IMR-90 (cell line): Measurements from ENCODE around the gene MAP3K3.

Experiments
- POLR2A ChIP-seq: IDR thresholded peaks from 2 replicates; pipeline ENCODE4 v1.6.1; 2012; ENCODE audit warnings: mild to moderate bottlenecking, low read depth, low read length
- SMC3 ChIP-seq: fragments of 150-350 bp; IDR thresholded peaks from 2 replicates; pipeline ENCODE4 v1.6.1; 2016; ENCODE audit warnings: low read depth, mild to moderate bottlenecking, antibody characterized with exemption, low read length, moderate library complexity
- TF ChIP-seq, protein P1 (sequence below): conservative IDR thresholded peaks from 2 replicates; pipeline ENCODE4 v1.5.1; 2012; ENCODE audit warnings: mild to moderate bottlenecking, low read depth, low read length, improper control_type of control experiment

DNA sequence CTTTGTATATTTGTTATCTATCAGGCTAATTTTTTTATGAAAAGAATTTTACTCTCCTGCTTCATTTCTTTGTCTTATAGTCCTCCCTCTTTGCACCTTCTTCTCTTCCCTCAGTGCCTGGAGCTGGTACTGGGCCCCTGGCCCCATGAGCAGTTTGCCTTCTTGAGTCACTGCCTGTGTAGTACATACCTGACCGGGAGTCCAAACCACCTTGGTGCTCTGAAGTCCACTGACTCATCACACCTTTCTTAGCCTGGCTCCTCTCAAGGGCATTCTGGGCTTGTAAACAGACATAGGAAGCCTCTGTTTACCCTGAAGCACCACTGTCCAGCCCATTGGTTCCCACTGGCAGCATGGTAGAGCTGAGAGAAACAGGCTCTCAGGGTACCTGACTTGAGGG lies 32.6 kb upstream of the MAP3K3 start:
- TF ChIP-seq, protein P1, sequence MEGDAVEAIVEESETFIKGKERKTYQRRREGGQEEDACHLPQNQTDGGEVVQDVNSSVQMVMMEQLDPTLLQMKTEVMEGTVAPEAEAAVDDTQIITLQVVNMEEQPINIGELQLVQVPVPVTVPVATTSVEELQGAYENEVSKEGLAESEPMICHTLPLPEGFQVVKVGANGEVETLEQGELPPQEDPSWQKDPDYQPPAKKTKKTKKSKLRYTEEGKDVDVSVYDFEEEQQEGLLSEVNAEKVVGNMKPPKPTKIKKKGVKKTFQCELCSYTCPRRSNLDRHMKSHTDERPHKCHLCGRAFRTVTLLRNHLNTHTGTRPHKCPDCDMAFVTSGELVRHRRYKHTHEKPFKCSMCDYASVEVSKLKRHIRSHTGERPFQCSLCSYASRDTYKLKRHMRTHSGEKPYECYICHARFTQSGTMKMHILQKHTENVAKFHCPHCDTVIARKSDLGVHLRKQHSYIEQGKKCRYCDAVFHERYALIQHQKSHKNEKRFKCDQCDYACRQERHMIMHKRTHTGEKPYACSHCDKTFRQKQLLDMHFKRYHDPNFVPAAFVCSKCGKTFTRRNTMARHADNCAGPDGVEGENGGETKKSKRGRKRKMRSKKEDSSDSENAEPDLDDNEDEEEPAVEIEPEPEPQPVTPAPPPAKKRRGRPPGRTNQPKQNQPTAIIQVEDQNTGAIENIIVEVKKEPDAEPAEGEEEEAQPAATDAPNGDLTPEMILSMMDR: no peak
- TF ChIP-seq SMC3 (no peak), POLR2A (no peak)
